Loucy (cell line): ENCODE results near the gene FAM9C.

Experiments used
- EZH2phosphoT487 ChIP-seq: fragments of 200-600 bp; IDR thresholded peaks from 2 replicates; pipeline ENCODE4 v1.6.1; 2018; ENCODE audit warnings: antibody characterized with exemption, mild to moderate bottlenecking, moderate library complexity, borderline replicate concordance
- TF ChIP-seq, protein P1 (sequence below): fragments of 200-600 bp; sonication (generic); conservative IDR thresholded peaks from 2 replicates; pipeline ENCODE4 v1.5.1; 2014; ENCODE audit warnings: mild to moderate bottlenecking, antibody characterized with exemption, low read length

DNA sequence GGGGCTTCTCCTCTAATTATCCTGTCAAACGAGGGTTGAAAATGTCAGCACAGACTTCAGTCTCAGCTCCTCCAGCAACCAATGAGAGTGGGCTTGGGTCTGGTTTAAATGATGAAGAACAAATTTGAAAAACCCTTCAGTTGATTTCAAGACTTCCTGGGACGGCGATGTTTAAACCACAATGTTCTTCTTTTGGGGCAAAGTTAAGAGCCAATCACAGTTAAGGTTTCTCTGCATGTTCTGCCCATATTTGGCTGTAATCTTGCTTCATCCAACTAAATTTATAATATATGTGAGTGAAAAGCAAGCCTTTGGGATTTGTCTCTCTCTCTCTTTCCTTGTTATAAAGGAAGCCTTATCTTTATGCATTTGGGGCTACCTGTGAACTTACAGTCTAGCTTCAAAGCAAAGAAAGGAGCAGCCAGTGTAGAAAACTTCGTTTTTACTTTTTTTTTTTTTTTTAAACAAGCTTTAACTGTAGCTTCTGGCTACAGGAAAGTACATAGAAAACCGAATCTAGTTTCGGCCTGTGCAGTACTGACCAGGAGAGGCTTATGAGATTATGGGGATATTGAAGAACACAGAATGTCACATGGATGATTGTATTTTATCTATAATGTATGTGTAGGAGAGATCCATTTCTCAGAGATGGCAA lies 46.8 kb upstream of the FAM9C start:
- TF ChIP-seq, protein P1, sequence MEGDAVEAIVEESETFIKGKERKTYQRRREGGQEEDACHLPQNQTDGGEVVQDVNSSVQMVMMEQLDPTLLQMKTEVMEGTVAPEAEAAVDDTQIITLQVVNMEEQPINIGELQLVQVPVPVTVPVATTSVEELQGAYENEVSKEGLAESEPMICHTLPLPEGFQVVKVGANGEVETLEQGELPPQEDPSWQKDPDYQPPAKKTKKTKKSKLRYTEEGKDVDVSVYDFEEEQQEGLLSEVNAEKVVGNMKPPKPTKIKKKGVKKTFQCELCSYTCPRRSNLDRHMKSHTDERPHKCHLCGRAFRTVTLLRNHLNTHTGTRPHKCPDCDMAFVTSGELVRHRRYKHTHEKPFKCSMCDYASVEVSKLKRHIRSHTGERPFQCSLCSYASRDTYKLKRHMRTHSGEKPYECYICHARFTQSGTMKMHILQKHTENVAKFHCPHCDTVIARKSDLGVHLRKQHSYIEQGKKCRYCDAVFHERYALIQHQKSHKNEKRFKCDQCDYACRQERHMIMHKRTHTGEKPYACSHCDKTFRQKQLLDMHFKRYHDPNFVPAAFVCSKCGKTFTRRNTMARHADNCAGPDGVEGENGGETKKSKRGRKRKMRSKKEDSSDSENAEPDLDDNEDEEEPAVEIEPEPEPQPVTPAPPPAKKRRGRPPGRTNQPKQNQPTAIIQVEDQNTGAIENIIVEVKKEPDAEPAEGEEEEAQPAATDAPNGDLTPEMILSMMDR = no peak
- TF ChIP-seq EZH2phosphoT487 = no peak
